CD4-positive, alpha-beta T cell treated with Interferon gamma for 1 hour (primary cell): ENCODE data around the gene KNDC1.
"Not testable (repeated sequence)": the region's sequence is repeated elsewhere in the genome, so short reads cannot be mapped to it uniquely, and the experiment has no call there.

Experiments
- DNase-seq: peaks from one replicate; pipeline ENCODE4 v3.0.0-alpha.2; 2020

Gene KNDC1

GRCh38 chr10:133209117-133209516, 49.1 kb downstream of the KNDC1 start:
- no peak for DNase-seq

GRCh38 chr10:133209641-133210040, 49.6 kb downstream of the KNDC1 start:
- DNase-seq: no peak

- DNase-seq: no peak
Observed at GRCh38 chr10:133210398-133211140, 50.5 kb downstream of the KNDC1 start.

GRCh38 chr10:133211141-133211830, 51.3 kb downstream of the KNDC1 start:
- DNase-seq: no peak

GRCh38 chr10:133211959-133212852, 52.2 kb downstream of the KNDC1 start:
- DNase-seq: no peak

GRCh38 chr10:133212853-133213494, 53.0 kb downstream of the KNDC1 start:
- DNase-seq: no peak

GRCh38 chr10:133213641-133214467, 53.8 kb downstream of the KNDC1 start:
- DNase-seq: no peak

GRCh38 chr10:133214468-133215410, 54.7 kb downstream of the KNDC1 start:
- DNase-seq: no peak

GRCh38 chr10:133215586-133215985, 55.6 kb downstream of the KNDC1 start:
- DNase-seq: no peak

- no peak for DNase-seq
Observed at GRCh38 chr10:133216776-133217175, 56.8 kb downstream of the KNDC1 start.

GRCh38 chr10:133217800-133218589, 58.0 kb downstream of the KNDC1 start:
- no peak for DNase-seq

- DNase-seq: no peak
Observed at GRCh38 chr10:133218891-133219290, 58.9 kb downstream of the KNDC1 start.

- DNase-seq: no peak
Observed at GRCh38 chr10:133219782-133220181, 59.8 kb downstream of the KNDC1 start.

- DNase-seq: no peak
Observed at GRCh38 chr10:133221331-133221730, 61.3 kb downstream of the KNDC1 start.

- not testable (repeated sequence) for DNase-seq
Observed at GRCh38 chr10:133221756-133222155, 61.7 kb downstream of the KNDC1 start.

GRCh38 chr10:133224076-133224475, 64.1 kb downstream of the KNDC1 start:
- DNase-seq: no peak

GRCh38 chr10:133224756-133225372, 64.8 kb downstream of the KNDC1 start:
- DNase-seq: no peak

- DNase-seq: no peak
Observed at GRCh38 chr10:133225707-133226191, 65.7 kb downstream of the KNDC1 start.

- DNase-seq: no peak
Observed at GRCh38 chr10:133226251-133226808, 66.3 kb downstream of the KNDC1 start.
